GM18526 (cell line): ENCODE data around the gene AFF1.

Experiments
- POLR2A ChIP-seq: IDR thresholded peaks from 3 replicates; pipeline ENCODE4 v1.6.1; 2011; ENCODE audit not compliant: insufficient read length; ENCODE audit errors: extremely low read depth

The AFF1 gene

DNA sequence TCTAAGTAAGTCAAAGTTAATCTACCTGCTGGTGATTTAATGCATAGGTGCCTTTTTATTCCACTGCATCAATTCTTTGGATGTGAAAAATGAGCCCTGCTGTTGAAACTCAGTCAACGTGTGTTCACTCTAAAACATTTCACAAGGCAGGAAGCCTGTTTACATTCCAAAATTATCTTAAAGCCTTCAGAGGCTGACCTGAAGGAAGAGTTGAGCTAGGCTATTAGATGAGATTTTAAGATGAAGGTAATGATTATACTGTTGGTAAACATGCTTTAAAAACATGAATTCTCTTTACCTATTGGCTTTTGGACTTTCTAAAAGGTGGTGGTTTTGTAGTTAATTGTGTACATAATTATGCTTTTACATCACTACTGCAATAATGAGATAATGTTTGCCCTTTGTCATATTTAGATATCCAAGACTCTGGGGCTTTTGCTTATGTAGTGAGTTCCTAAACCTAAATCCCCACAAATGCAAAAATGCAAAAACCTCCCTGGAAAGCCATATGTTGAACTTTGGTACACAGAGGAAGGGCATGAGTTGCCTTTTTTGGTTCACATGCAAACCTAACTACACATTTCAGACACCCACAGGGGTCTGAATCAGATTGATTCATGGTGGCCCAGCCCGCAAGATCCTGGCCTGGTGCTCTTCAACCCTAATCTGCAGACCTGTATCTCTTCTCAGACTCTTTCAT is 193.3 kb downstream of the AFF1 start:
- no peak for TF ChIP-seq POLR2A

DNA sequence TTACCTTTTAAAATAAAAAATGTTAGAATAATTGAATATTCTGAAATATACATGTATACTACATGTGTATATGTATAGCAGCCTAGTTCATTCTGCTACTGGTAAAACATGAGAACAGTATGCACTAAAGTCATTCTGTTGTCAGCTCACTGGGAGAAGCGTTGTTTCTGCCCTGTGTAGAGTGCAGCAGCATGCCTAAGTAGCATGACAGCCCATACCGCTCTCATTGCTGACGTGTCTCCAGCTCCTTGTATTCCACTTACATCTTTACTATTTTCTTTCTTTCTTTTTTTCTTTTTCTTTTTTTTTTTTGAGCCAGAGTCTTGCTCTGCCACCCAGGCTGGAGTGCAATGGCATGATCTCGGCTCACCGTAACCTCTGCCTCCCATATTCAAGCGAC is 194.9 kb downstream of the AFF1 start:
- TF ChIP-seq POLR2A, result no peak

- no peak for TF ChIP-seq POLR2A
These were observed 196.3 kb downstream of the AFF1 start for GRCh38 chr4:87130985-87131703.

GRCh38 chr4:87132035-87132434 is 197.2 kb downstream of the AFF1 start:
- no peak for TF ChIP-seq POLR2A

DNA sequence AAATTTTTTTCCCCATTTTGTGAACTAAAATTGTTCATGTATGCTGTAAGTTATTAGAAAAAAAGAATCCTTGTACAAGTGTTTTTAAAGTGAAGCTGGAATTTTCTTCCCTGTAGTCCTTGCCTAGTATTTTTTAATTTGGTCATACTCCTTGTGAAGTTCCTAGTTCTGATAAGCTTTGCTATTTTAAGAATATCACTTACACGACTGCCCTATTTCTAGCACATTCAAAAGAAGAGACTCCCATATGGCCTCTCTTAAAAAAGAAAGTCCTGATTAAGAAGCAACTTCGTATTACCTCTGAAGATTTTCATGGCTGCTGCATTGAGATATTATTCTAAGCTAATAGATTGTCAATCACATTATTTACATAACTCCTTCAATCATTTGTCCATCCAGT is 198.4 kb downstream of the AFF1 start:
- no peak for TF ChIP-seq POLR2A

- no peak for TF ChIP-seq POLR2A
These were observed 199.3 kb downstream of the AFF1 start for GRCh38 chr4:87134122-87134521.

DNA sequence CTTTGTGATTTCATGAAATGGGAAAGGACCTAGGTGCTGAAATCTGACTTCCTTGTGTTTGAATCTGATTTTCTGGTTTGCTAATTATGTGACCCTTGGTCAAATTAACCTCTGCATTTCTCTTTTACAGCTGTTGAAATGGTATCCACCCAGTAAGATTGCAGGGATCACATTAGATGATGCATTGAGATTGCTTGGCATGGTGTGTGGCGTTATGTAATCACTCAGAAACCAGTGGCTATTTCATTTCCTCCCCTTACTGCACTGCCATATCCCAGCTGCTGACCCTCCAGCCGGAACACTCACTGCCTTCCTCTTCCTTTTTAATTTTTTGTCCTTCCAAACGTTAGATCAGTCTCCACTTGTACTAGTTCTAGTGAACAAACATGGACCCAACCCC is 206.6 kb downstream of the AFF1 start:
- TF ChIP-seq POLR2A, result no peak

GRCh38 chr4:87144356-87144755 is 209.5 kb downstream of the AFF1 start:
- TF ChIP-seq POLR2A, result no peak

GRCh38 chr4:87147116-87147515 is 212.3 kb downstream of the AFF1 start:
- no peak for TF ChIP-seq POLR2A

GRCh38 chr4:87150498-87151261 is 215.9 kb downstream of the AFF1 start:
- TF ChIP-seq POLR2A, result no peak

DNA sequence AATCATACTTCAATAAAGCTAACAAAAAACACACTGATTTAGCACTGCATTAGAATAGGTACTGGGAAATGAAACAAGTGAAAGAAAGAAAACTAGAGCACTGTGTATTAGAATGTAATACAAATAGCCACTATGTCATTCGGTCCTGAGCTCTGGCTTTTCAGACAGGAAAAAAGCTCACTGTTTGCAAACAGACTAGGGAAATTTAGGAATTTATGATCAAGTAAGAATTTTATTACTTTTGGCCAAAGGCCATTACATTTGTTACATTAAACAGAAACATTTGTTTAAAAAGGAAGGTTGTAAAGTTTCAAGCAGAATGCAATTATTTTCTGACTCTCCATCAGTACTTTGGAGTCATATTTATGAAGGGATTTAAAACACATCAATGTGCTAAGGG is 216.9 kb downstream of the AFF1 start:
- TF ChIP-seq POLR2A, result no peak

DNA sequence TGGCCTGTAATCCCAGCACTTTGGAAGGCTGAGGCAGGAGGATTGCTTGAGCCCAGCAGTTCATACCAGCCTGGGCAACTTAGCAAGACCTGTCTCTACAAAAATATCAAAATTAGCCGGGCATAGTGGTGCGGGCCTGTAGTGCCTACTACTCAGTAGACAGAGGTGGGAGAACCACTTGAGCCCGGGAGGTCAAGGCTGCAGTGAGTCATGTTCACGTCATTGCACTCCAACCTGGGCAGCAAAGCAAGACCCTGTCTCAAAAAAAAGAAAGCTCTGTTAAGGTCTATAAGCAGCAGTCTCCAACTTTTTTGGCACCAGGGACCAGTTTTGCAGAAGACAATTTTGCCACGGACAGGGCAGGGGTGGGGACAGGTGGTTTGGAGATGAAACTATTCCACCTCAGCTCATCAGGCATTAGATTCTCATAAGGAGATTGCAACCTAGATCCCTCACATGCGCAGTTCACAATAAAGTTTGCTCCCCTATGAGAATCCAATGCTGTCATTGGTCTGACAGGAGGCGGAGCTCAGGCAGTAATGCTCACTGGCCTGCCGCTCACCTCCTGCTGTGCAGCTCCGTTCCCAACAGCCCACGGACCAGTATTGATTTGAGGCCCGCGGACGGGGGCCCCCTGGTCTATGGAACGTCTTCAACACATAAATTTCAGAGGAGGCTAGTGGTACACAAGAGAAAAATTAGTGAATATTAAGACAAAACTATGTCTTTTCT is 217.7 kb downstream of the AFF1 start:
- TF ChIP-seq POLR2A, result no peak

- no peak for TF ChIP-seq POLR2A
These were observed 218.5 kb downstream of the AFF1 start for GRCh38 chr4:87153078-87153870.

- no peak for TF ChIP-seq POLR2A
These were observed 231.1 kb downstream of the AFF1 start for GRCh38 chr4:87165892-87166291.

DNA sequence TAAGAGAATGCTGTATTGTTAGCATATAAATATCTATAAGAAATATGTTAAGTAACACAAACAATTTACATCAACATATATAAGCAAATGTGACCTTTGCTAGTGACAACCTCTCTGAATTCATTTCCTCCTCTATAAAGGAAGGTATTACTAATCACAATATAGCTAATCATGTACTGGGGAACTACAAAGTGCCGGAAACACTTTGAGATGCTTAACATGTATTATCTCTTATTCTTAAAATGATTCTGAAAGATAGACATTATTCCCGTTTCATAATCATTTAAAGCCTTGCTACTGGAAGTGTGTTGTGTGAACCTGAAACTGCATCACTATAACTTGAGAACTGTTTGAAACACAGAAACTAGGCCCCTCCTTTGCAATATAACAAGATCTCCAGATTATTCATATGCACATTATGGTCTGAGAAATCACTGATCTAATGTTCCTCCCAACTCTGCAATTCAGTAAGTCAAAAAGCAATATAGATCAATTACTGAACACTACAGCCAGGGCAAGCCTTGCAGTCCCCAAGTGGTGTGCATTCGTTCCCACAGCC is 231.6 kb downstream of the AFF1 start:
- no peak for TF ChIP-seq POLR2A

DNA sequence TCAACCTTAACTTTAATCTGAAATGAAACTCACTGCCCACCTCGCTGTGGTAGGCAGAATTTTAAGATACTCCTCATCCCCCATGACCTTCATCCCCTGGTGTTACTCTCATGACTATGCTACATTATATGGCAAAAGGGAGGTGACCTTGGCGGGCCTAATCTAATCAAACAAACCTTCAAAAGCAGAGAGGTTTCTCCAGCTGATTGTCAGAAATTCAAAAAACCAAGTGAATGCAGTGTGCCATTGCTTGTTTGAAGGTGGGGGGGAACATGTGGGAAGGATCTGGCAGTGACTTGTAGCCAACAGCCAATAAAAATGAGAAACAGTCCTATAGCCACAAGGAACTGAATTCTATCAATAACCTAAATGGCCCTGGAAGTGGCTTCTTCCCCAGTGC is 237.1 kb downstream of the AFF1 start:
- no peak for TF ChIP-seq POLR2A
